HG03196 (cell line): ENCODE results near the gene ALS2CL.

Experiments
- ATAC-seq: cut with Tn5 transposase; IDR thresholded peaks from one replicate; pipeline ENCODE4 v1.9.1; 2021; ENCODE audit not compliant: unreplicated experiment

The ALS2CL gene

DNA sequence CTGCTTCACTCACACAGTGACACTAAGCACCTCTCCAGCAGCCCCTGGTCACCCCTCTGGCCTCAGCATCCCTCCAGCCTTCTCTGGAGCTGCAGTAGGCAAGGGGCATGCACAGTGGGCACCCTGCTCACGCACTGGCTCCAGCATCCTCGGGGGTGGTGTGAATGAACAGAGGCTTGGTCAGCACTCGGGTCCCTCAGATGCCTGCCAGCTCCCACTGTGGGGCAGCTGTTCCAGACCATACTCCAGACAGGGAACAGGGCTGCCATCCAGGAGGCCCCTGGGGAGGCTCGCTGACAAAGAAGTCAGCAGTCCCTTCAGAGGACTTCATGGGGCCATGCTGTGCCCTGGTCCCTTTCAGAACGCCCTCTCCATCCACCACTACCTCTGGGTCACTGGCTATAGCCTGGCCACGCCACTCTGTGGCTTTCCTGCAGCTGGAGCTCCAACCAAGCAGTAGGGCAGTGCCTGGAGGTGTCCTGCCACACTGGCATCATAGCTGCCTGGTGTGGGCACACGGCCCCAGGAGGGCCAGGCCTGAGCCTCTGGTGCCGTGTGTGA is 26.3 kb downstream of the ALS2CL start:
- no peak for ATAC-seq

DNA sequence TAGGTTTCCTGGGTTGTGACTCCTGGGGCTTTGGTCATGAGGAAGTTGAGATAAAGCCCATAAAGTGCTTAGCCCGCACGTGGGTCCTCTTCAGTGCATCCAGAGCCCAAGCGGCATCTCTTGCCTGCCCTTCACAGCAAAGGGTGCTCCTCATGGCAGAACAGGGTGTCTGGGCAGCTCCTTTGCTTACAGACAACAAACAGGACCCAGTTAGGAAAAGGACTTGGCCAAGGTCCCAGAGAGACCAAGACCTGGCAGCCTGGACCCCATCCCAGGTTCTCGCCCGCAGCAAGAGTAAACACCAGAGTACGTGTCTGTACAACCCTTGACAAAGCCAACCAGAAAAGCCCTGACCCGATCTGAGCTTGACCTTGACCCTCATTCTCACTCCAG is 27.0 kb downstream of the ALS2CL start:
- no peak for ATAC-seq

DNA sequence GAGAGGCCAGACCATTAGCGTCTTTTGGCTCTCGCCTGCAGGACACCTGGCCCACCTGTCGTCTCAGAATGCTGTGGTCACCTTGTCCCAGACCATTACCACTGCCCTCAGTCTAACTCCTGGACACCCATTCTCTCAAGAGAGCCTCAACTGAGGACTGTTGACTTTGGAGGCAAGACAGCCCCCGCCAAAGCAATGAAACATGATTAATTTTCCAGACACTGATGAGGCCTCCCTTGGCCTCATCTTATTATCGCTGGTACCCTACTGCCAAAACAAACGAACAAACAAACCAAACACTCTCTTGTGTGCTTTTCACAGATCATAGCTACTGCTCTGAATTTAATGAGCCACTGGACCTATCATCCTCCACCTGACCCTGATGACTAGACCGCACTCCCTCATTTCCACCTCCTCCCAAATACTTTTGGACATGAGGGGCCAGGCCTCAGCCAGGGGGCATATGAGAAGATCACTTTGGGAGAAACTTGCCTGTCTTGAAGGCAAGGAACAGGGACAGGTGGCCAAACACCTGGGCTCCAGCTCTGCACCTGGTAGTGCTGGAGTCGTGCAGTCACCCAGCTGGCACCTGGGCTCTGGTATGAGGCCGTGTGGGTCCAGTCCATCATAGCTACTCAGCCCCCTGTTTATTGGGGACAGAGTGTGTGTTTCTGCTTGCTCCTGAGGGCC is 27.6 kb downstream of the ALS2CL start:
- ATAC-seq, result no peak

DNA sequence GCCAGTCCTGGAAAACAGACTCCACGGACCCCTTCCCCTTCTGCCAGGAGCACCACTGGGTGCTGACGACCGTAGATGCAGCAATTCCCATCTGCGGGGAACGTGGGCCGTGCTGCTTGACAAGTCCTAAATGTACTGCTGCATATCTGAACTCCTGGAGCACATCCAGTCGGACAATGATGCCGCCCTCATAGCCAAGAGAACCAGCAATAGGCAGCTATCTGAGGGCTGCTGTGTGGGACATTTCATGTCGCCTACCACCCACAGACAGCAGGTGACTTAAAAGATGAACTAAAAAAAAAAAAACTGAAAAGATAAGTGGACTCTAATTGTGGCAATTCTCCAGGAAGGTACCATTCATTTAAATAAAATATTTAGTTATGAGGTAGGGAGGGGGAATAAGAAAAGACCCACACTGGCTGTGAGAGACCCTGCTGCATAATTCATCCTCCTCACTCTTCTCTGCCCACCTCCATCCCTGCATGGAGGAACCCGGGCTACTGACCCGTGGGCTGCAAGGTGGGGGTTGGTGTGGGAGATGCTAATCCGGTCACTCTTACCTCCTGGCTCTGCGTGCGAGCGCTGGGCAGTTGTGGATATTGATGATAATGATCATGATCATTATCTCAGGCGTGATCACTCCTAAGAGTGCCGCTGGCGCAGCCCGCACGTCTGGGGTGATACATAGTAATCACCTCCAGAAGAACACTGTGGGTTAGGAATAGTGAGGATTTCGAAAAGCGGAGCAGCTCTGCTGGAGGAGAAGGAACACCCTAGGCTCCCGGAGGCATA is 28.3 kb downstream of the ALS2CL start:
- ATAC-seq, result no peak

DNA sequence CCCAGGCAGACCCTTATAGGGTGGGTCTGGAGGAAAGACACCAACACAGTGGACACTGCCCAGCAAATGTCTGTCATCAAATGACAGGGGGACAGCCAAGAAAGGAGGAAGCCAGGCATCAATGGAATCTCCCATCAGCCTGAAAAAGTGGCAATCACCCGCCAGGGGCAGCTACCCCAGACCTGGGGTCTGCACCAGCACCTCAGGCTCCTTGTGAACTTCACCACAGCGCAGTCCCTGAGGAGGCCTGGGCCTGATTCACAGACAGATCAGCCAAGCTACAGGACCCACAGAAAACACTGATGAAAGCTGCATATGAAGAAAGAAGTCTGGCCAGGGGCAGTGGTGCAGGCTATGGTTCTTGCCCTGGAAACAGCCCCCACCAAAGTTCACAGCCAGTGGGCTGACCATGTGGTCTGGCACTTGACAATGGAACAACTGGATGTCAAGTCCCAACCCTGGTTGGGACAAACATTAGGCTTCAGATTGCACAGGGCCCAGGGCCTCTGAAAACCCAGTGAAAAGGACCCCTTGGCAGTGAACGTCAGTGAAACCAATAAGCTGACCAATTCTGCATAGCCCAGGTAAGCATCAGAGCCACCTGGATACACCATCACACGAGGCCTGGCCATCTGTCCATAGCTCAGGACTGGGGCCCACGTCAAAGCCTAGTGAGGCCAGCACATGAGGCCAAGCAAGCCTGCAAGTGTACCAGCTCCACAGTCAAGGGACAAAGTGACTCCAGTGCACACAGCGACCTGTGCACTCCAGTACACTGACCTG is 29.1 kb downstream of the ALS2CL start:
- ATAC-seq, result no peak

DNA sequence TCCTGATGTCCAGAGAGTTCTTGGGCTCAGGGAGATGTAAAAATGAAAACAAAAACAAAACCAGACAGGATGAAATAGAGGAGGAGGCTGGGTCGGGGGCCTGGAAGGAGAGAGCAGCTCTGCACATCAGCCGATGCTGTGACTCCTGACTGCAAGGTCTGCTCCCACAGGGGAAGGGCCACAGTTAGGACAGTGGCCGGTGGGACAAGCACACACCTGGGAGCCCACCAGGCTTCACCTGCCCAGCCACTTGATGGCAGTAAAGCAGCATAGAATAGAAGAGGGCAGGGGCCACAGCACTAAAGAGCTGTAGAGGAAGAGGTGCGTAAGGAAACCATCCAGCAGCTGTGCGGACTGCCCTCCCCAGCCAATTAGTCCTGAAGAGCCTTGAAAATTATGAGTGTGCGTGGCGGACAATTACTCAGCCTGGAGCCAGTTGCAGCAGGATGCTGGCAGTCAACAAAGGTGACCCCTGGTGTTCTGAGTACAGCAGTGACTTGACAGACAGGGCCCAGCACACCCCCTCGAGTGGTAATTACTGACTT is 29.8 kb downstream of the ALS2CL start:
- no peak for ATAC-seq

DNA sequence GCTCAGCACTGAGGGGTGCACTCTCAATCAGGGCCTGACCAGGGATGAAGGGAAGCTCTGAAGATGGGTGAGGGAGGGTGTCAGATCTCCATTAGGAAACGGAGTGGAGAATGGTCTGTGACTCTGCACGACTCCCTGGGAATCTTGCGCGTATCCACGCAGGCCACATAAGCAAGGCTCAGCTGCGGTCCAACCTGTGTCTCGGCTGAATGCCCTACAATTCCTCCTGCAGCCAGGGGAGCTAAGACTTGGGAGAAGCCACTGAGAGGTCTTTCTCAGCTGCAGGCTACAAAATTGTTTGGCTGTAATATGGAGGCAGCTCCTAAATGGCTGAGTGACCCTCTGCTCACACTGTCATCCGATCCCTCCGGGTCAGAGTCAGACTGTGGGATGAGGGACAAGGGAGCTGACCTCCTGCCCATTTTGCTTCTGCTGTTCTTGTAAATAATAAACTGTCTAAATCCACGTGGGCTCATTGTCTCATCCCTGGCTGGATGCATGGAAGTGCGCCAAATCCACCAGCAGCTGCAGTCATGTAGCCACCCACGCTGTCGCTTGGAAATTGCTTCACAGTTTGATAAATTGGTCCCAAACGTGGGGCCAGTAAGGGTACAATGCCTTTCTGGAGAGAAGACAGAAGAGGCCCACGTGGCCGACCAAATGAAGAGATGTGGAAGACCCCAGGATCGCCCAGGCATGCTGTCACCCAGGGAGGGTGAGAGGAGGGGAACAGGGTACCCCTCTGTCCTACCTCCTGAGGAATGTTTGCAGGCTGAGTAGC is 30.5 kb downstream of the ALS2CL start:
- no peak for ATAC-seq

DNA sequence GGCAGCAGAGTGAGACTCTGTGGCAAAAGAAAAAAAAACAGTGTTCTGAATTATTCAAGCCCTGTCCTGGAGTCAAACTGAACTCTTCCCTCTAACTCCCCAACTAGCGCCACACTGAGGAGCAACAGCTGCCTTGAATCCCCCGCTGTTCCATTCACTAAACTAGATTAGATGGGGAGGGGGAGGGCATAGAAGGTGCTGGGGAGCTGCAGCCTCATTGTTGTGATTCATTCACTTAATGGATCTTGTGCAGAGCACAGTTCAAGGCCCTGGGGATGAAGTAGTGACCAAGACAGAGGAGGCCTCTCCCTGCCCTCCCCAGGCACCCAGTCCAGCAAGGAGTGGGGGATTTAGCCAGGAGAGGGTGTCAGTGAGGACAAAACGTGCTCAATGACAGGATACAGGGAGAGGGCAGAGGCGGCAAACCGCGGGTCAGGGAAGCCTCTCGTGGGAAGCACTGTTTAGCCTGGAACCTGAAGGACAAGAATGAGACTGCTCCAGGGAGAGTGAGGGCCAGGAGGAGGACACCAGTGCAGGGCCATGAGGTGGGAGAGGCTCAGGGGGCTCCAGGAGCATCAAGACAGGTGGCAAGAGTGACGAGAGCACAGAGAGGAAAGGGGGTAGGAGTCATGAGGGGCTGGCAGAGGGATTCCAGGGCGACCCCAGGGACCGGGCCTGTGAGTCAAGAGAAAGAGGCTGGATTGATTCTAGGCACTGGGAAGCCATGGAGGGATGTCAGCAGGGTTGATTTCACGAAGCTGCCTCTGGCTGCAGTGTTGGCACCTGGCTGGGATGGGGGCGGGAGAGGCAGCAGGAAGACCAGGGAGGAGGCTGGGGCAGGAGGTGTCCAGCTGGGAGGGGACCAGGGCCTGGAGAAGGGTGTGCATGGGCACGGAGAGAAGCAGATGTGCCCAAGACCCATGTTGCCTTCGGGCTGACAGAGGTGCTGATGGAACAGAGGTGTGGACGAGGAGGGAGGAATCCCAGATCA is 31.4 kb downstream of the ALS2CL start:
- ATAC-seq, result no peak

DNA sequence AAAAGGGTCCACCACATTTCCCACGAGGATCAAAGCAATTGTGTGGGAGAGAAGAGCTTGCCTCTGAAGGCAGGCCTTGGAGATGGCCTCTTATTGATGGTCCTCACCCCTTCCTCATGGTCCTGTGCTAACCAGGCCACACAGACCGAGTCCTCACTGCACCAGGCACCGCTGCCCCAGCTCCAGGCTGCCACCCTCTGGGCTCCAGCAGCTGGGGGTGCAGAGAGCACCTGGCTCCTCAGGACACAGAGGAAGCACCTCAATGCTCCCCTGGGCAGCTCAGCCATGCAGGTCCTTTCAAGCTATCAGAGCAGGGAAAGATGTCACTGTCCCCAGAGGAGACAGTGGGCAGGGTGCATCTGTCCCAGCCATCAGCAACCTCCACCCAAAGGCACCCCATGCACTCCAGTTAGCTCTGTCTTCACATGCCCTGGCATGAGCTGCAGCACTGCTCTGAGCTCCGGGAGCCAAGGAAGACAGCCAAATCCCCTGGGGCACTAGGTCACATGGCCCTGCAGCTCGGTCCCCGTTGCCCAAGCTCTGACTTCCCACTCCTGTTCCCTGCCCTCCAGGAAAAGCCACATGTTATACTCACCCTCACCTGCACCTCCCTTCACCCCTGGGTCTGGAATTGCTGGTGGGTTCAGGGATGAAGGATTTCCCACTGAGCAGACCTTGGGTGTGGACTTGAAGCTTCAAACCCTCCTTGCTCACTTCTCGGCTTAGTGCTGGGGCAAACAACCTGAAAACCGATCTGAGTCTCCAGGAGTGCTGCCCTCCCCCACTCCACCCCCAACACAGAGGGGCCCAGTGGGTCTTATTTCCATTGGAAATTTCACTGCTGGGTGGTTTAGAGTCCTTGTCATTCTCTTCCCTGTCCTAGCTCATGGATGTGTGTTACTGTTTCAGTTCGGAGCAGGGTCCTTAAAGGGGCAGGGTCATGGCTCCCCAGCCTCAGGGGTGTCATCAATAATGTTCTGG is 32.6 kb downstream of the ALS2CL start:
- no peak for ATAC-seq

DNA sequence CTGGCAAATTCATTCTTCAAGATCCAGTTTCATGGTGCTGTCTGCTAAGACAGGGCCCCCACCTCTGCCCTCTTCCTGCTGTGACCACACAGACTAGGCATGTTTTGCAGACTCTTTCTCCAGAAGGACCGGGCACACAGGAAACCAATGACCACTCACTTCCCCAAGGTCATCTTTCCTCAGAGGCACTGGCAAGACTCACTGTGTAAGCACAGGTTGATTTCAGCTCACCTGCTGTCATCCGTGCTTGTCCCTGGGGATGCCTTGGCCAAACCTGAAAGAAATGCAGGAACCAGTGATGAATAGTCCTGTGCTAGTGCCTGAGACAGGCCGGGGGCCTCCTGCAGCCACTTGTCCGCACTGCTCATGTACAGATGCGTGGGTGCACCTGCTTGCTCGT is 33.5 kb downstream of the ALS2CL start:
- no peak for ATAC-seq

DNA sequence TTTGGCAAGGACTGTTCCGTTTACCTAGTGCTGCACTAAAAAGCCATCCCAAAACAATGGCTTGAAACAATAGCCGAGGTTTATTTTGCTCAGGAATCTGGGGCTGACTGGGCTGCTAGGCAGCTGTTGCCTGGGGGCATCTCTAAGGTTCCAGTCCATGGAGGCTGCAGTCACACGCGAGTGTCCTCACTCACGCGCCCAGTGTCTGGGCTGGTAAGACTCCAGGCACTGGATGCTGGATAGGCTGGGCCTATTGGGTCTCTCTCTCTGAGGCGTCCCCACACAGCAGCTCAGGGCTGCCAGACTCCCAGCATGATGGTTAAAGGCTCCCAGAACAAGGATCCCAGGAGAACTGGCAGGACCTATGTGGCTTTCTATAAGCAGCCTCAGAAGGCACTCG is 34.2 kb downstream of the ALS2CL start:
- ATAC-seq, result no peak

DNA sequence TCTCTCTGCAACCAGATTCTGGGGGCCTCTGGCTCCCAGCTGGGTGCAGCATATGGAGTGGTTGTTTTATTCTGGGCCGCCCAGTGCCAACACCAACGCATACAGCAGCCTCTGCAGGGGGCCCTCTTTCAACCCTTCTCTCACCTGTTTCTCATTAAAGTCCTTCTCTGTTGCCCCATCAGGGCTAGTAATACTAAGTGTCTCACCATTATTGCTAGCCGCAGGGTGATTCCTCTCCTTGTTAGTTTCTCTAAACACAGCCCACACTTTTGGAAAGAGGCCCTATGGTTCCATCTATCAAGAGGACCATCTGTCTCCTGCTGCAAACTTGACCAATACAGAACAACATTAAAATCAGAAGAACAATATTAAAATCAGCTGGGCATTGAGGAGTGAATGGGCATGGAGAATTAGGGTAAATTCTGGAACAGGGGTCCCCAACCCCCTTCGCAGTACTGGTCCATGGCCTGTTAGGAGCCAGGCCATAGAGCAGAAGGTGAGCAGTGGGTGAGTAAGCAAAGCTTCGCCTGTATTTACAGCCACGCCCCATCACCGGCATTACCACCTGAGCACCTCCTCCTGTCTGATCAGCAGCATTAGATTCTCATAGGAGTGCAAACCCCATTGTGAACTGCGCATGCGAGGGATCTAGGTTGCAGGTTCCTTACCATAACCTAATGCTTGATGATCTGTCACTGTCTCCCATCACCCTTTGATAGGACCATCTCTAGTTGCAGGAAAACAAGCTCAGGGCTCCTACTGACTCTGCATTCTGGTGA is 36.5 kb downstream of the ALS2CL start:
- ATAC-seq, result no peak

DNA sequence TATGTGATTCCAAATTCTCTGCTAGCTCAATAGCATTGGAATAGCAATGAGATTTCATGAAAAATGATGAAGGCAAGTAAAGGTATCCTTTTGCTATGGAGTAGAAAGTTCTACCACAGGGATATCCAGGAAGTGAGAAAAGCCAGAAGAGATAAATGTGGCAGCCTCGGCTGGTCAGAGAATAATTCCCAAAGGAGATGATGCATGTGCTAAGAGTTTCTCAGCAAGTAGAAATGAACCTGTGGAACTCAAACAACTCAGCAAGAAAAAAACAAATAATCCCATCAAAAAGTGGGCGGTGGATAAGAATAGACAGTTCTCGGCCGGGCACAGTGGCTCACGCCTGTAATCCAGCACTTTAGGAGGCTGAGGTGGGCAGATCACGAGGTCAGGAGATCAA is 38.2 kb downstream of the ALS2CL start:
- ATAC-seq, result no peak

DNA sequence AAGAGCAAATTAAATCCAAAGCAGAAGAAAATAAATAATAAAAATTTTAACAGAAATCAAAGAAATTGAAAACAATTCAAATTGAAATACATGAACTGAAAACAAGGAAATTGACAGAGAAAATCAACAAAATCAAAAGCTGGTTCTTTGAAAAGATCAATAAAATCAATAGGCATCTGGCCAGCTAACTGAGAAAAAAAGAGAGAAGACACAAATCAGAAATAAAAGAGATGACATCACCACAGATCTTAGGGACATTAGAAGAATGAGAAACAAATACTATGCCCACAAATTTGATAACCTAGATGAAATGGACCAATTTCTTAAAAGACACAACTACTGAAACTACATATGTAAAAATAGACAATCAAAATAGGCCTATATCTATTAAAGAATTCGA is 42.4 kb downstream of the ALS2CL start:
- ATAC-seq, result no peak

DNA sequence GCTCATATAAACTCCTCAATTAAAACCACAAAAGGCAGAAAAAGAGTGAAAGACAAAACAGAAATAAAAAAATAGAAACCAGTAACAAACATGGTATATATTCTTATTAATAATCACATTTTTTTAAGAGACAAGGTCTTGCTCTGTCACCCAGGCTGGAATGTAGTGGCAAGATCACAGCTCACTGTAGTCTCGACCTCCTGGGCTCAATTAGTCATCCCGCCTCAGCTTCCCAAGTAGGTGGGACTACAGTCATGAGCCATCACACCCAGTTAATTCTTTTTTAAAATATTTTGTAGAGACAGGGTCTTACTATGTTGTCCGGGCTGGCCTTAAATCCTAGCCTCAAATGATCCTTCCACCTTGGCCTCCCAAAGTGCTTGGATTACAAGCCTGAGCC is 44.0 kb downstream of the ALS2CL start:
- no peak for ATAC-seq

DNA sequence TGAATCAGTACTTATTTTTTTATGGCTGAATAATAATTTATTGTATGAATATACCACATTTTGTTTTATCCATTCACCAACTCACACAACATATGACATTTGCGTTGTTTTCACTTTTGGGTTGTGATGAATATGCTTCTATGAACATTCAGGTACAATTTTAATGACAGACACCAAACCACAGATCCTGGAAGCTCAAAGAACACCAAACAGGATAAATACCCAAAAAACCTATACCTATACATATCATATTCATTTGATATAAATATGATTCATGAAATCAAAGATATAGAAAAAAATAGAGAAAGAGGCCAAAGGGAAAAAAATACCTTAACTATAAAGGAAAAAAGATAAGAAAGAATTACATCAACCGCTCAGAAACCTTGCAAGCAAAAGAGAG is 45.4 kb downstream of the ALS2CL start:
- no peak for ATAC-seq

DNA sequence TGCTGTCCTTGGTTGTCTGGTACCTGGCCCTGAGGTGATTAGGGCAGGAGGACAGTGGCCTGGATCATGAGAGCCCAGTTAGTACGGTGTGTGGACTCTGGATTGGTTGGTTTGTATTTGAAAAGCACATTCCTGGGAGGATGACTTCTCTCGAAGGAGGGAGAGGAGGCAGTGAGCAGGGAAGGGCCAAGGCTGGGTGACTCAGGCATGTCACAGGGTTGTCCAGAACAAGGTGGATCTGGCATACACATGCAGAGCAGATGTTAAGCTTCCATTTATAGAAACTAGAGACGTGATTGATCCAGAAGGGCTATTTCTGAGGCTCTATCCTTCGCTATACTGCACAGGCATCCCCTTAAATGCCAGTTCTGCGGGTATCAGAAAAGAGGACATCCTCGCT is 46.8 kb downstream of the ALS2CL start:
- ATAC-seq, result no peak
